GM15510 (cell line): ENCODE measurements around the gene YIPF5.

Experiments
- POLR2A ChIP-seq: IDR thresholded peaks from 3 replicates; pipeline ENCODE4 v1.6.1; 2011; ENCODE audit warnings: borderline replicate concordance; ENCODE audit not compliant: insufficient read length; ENCODE audit errors: extremely low read depth

YIPF5 gene

DNA sequence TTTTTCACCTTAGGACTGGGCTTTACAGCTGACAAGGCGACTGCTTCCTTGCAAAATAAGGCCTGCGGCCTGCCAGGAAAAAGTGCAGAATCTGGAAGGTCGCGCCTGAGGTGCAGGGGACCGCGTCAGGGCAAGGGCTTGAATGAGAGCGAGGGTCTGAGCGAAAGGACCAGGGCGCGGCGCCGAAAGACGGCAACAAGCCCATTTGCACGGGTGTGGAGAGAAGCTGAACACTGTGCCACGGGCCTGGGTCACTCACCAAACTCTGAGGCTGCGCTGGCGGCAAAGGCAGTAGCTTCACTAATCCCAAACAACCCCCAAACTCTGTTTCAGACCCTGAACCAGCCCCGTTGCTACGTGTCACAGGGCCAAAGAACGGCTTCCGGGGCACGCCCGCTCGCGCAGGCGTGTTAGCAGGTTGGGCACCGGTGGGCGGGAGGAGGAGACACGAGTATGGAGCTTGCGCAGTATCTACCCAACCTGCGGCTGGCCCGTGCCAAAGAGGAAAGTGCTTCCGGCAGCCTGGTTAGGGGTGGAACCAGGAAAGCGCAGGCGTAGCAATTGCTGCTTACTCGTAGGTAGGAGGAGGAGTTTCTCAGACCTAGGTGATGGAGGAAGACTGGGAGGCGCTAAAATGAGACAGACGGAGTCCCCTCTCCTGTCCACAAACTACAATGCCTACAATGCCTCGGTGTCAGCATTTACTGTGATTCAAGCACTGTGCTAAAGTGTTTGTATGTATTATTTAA, at the start of gene YIPF5, which contains the start of gene KCTD16:
Gene YIPF5 (minus strand): TSS at position 384 of the 749 bp plus-strand sequence. CDS start 704 bp downstream, outside the sequence.
Gene KCTD16 (plus strand): TSS at position 598 of the 749 bp plus-strand sequence.
- TF ChIP-seq POLR2A = peak; percentile 76

- no peak for TF ChIP-seq POLR2A
These were observed 49.4 kb upstream of the YIPF5 start for GRCh38 chr5:144219869-144220268.

DNA sequence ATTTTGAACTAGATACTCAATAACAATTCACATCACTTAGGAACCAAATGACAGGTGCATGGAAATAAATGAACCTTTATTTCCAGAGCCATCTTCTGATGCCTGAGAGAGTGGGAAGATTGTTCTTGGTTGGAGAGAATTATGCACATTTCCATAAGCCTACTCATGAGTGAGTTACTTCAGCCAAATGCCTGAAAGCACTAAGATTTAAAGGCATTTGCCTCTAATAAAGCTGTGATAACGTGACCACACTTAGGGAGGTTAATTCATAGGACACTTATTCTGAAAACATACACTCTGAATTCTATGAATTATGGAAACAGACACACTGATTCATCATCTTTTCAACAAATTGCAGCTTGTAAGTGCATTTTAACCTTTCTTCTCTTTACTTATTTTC, 40.2 kb upstream of the YIPF5 start:
- TF ChIP-seq POLR2A = no peak

DNA sequence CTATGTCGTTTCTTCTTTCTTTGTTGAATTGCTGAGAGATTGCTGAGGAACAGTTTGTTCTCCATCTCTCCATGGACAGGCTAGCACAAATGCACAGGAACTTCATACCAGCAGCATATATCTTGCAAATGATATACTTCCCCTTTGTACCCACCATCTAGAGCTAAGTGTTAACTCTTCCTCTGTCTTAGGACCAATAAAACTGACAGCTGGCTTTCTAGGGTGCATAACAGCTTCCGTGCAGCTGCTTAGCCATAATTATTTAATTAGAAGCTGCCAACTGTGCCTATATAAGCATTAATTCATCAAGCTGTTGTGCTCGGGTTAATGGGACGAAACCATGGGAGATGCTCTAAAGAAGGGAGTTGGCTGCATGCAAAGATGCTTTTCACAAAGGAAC, 38.9 kb upstream of the YIPF5 start:
- TF ChIP-seq POLR2A = no peak

GRCh38 chr5:144207875-144208444, 37.5 kb upstream of the YIPF5 start:
- TF ChIP-seq POLR2A = no peak

DNA sequence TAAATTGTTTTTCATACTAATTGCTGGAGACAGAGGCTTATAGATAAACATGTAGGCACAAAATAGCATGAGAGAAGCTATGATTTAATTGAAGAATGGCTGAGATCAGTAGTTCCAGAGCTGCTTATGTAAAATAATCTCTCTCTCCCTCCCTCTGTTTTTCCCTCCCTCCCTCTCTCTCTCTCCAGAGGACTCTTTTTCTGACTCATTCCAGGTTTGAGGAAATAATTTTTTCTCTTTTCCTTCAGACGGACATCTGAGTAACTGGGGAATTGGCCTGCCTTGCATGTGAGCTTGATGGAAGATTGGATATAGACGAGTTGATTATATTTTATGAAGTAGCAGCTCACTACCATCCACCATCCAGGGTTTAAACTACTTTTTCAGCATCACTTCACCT, 35.7 kb upstream of the YIPF5 start:
- TF ChIP-seq POLR2A = no peak

GRCh38 chr5:144205141-144205551, 34.7 kb upstream of the YIPF5 start:
- no peak for TF ChIP-seq POLR2A

- no peak for TF ChIP-seq POLR2A
These were observed 33.5 kb upstream of the YIPF5 start for GRCh38 chr5:144203750-144204596.

DNA sequence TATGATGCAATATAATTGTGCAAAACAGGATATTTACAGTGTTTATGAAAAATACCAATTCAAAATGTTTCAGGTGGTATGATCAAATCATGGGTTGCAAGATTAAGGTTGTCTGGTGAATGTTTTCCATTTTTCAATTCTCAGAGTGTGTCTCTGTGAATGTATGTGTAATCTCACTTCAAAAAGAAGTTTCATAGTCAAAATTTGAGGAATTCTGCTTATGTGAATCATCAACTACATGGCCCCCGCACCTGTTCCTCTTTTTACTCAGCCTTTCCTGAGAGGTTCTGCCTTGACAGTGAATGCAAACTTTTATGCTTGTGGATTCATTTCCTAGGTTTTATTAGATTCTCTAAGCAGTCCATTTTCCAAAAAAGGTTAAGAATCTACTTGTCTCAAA, 32.3 kb upstream of the YIPF5 start:
- no peak for TF ChIP-seq POLR2A

- TF ChIP-seq POLR2A = no peak
These were observed 31.6 kb upstream of the YIPF5 start for GRCh38 chr5:144202072-144202471.

- TF ChIP-seq POLR2A = no peak
These were observed 31.1 kb upstream of the YIPF5 start for GRCh38 chr5:144201588-144201987.

GRCh38 chr5:144198386-144198785, 27.9 kb upstream of the YIPF5 start:
- no peak for TF ChIP-seq POLR2A

DNA sequence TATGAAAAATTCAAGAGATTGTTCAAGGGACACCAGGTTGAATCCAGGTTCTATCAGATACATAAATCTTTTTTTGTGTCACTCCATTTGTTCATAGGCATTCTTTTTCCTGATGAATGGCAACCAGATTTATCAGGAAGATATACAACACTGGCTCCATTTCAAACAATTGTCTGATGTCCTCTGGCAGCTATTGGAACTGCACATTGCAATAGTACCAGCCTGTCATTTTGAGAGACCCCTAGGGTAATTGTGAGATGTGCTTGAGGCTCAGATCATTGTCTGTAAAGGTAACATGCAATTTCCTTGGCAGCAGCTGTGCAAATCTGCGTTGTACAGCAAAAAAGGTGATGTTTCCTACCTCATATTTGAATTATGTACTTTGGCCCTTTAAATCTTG, 26.2 kb upstream of the YIPF5 start:
- no peak for TF ChIP-seq POLR2A

GRCh38 chr5:144195448-144195847, 25.0 kb upstream of the YIPF5 start:
- TF ChIP-seq POLR2A = no peak

- no peak for TF ChIP-seq POLR2A
These were observed 23.7 kb upstream of the YIPF5 start for GRCh38 chr5:144194144-144194543.
